Astrocyte of the spinal cord (primary cell): ENCODE data around the gene TMC2.
A peak's percentile ranks its signal among the peaks of the same experiment; 100 is the strongest.
"Not testable (repeated sequence)": the region's sequence is repeated elsewhere in the genome, so short reads cannot be mapped to it uniquely, and the experiment has no call there.

Experiments used
- DNase-seq: peaks from one replicate; pipeline ENCODE4 v3.0.0; 2011; ENCODE audit warnings: low read depth, low spot score
- H3K4me3 ChIP-seq: 2 replicates; pipeline ENCODE4 v1.5.1; 2011; ENCODE audit warnings: low read depth, mild to moderate bottlenecking, low read length, moderate library complexity
- in situ Hi-C: cut with HindIII; loops from 2 replicates; pipeline ENCODE4 v1.10.0; 2017; ENCODE audit warnings: low sequenced_read_pairs
- TF ChIP-seq, protein P1 (sequence below): IDR thresholded peaks from 2 replicates; pipeline ENCODE4 v1.5.1; 2012; ENCODE audit warnings: low read depth, mild to moderate bottlenecking, low read length, inconsistent platforms

TMC2 gene

DNA sequence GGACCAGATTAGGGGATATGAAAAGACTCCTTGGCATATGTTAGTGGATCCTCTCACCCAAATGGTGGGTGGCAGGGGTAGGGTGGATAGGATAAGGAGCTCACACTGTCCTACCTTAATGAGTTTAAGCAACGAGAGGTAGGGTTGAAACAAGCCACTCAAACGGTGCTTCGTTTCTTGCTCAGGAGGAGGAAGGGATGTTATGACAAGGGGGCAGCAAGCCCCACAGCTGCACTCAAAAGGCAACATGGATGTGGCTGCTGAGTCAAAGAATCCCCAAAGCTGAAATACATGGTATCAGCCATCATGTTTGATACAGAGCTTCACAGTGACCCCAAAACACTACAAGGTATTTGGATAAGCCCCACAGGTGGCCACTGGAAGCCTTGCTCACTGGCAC lies 136.1 kb downstream of the TMC2 start:
- TF ChIP-seq, protein P1, sequence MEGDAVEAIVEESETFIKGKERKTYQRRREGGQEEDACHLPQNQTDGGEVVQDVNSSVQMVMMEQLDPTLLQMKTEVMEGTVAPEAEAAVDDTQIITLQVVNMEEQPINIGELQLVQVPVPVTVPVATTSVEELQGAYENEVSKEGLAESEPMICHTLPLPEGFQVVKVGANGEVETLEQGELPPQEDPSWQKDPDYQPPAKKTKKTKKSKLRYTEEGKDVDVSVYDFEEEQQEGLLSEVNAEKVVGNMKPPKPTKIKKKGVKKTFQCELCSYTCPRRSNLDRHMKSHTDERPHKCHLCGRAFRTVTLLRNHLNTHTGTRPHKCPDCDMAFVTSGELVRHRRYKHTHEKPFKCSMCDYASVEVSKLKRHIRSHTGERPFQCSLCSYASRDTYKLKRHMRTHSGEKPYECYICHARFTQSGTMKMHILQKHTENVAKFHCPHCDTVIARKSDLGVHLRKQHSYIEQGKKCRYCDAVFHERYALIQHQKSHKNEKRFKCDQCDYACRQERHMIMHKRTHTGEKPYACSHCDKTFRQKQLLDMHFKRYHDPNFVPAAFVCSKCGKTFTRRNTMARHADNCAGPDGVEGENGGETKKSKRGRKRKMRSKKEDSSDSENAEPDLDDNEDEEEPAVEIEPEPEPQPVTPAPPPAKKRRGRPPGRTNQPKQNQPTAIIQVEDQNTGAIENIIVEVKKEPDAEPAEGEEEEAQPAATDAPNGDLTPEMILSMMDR: no peak
- H3K4me3 ChIP-seq: no peak overlapping the region
- no peak for DNase-seq
- in situ Hi-C loops: no loop called here

DNA sequence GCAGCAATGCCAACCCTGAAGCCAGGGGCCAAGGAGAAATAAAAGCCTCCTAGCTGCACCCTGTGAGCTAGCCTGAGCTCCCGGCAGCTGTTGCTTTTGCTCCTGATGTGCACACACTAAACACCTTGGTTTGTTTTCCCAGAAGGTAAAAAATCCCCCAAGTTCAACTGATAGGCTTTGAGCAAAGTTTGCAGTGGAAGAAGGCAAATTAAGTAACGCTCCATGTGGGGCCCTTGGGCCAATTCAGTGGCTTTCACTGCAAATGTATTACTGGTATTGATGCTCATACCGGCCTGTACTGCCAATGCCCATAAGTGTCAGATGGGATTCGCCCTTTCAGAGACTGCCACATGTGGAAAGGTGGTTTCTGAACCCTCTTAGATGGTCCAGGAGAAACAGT lies 137.1 kb downstream of the TMC2 start:
- TF ChIP-seq, protein P1: no peak
- no peak for DNase-seq
- H3K4me3 ChIP-seq: no peak overlapping the region
- in situ Hi-C loops: no loop called here

DNA sequence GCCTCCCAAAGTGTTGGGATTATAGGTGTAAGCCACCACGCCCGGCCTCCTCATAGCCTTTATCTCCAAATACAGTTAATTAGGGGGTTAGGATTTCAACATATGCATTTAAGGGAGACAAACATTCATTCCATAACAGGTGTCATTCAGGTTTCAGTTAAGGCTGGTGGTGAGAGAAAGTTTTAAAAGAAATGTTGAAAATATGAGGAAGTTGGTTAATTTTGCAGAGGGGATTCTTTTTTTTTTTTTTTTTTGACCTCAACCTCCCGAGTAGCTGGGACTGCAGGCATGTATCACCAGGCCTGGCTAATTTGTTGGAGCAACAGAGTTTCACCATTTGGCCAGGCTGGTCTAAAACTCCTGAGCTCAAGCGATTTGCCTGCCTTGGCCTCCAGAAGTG lies 143.7 kb downstream of the TMC2 start:
- DNase-seq: no peak
- in situ Hi-C loops: no loop called here
- no peak overlapping the region for H3K4me3 ChIP-seq
- TF ChIP-seq, protein P1: no peak

DNA sequence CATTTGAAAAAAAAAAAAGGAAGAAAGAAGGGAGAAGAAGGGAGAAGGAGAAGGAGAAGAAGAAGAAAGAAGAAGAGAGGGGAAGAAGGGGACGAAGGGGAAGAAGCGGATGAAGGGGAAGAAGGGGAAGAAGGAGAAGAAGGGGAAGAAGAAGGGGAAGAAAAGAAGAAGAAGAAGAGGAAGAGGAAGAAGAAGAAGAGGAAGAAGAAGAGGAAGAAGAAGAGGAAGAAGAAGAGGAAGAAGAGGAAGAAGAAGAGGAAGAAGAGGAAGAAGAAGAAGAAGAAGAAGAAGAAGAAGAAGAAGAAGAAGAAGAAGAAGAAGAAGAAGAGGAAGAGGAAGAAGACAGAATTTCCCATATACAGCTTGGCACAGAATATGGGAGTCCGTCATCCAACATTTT lies 145.7 kb downstream of the TMC2 start:
- DNase-seq, H3K4me3 ChIP-seq, in situ Hi-C loops: not testable (repeated sequence)

DNA sequence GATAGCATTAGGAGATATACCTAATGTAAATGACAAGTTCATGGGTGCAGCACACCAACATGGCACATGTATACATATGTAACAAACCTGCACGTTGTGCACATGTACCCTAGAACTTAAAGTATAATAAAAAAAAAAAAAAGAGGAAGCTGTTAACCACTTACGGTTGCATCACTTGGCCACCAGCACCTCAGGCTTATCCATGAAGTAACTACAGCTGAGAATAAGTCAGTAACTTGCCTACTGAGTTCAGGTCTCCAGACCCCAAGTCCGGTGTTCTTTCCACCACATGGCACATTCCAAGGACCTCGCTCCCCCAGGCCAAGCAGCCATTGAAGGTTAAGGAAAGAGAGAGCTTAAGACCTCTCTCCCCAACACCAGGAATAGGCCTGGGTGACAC lies 148.4 kb downstream of the TMC2 start:
- DNase-seq, H3K4me3 ChIP-seq, in situ Hi-C loops: not testable (repeated sequence)

DNA sequence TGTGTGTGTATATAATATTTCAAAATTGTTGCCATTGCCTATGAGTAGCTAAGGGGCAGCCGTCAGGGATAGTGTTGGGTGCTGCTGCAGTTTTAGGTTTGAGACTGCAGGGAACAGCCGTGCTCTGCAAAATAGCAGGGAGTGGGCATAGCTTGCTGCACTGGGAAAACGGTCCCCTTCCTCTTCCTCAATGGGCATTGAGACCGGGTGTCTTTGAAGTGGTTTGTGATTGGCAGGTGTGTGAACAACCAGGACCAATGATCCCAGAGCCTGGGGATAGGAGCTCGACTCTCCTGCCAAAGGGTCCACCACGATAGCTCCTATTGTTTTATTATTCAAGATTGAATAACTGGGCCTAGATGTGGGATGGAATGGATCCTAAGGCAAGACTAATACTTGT lies 151.1 kb downstream of the TMC2 start:
- TF ChIP-seq, protein P1: no peak
- in situ Hi-C loops: no loop called here

DNA sequence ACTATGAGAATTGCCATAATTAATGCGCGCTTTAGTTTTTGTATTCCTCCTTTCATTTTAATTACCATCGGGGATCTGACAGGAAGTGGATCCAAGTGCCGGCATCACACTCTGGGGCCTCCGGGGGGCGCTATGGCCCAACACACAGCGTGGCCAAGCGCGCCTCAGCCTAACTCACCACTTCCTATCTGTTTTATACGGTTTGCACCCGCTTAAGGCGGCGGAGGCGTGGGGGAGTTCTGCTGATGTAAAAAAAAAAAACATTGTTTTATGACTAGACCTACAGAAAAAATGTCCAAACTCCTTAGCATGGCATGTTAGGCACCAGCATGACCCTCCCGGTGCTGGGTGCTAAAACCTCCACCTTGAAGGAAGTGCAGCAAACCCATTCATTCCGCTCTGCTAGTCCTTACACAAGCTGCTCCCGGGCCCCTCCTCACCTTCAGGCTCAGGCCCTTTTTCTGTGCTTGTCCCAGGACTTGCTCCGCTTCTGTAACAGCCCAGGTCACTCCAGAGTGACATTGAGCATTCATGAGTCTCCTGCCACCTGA lies 151.7 kb downstream of the TMC2 start:
- TF ChIP-seq, protein P1: peak; percentile 70
- in situ Hi-C loops: no loop called here
- peak; percentile 36 for DNase-seq
- no peak overlapping the region for H3K4me3 ChIP-seq

More for the DNA sequence above, 151.1 kb downstream of the TMC2 start:
- H3K4me3 ChIP-seq: no peak overlapping the region
- DNase-seq: no peak

DNA sequence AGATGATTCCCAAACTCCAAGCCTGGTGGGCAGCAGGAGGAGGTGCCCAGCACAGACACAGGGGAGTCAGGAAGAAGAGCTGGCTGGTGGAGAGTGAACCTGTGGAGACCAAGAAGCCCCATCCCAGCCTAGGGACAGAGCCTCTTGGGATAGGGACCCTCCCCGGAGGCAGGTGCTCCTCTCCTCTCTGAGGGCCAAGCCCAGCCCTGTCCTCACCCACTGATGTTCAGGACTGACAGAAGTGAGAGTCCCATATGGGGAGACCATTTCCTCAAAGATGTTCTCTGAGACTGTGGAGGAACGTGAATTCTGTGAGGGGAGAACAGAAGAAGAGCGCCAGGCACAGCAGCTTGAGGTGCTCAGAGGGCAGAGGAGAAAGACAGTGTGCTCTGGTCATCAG lies 153.8 kb downstream of the TMC2 start:
- no peak overlapping the region for H3K4me3 ChIP-seq
- TF ChIP-seq, protein P1: no peak
- DNase-seq: no peak
- in situ Hi-C loops: no loop called here
